Measurements from ENCODE around the gene DYRK3. TPM values are rescaled to one million over a fixed set of nuclear protein-coding genes. Genes with fewer than 3 reads are reported as not detected.

DYRK3 gene
- total and polyA plus RNA-seq, 2 of the 8 experiments (the other 6 are each of a cell fraction or from before 2014, with no cell fraction given) = 2.1 to 8.5 TPM

DNA sequence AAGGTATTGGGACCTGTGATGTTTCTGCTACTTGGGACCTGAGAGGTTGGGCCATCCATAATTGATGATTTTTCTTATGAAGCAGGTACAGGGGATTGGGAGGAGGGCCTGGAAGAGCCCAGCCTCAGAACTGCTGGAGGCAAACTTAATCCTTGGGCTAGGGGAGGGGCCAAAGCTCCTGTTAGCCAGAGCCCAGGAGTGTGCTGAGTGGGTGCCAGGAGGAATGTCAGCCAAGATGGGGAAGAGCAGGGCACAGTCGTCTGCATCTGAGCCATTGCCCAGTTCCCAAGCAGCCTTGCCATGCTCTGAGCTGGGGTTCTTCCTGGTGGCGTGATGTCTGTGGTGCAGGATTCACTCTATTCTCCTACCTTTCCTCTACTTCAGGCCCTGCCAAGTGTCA, 55.2 kb downstream of the DYRK3 start:
- Histone ChIP-seq H2BK12ac (ENCODE audit: low read depth, low read length) (no peak overlapping the region), H2AFZ (ENCODE audit: low read length) (no peak overlapping the region), H3K14ac (ENCODE audit: insufficient read length) (no peak overlapping the region), H2BK5ac (ENCODE audit: low read depth, low read length) (no peak overlapping the region), H2BK15ac (ENCODE audit: low read length) (no peak overlapping the region), H4K8ac (ENCODE audit: extremely low read depth, insufficient read depth, low read length) (no peak overlapping the region; the same call in 1 of the 2 replicates), H3K79me1 (ENCODE audit: low read depth, low read length) (peaks cover 40% of the 10 kb centered on the region), H2BK120ac (replicated peaks; ENCODE audit: low read depth, low read length) (no peak overlapping the region), H3K4ac (replicated peaks; ENCODE audit: insufficient read length, low read depth, low read length) (no peak overlapping the region), H2AK5ac (ENCODE audit: low read depth, low read length) (no peak overlapping the region), H3K27ac (ENCODE audit: low read depth, low read length) (no peak overlapping the region), H3K4me3 (ENCODE audit: extremely low read depth in 1 of 4, insufficient read depth in 2 of 4, low read depth in 3 of 4, low read length in 4 of 4) (no peak overlapping the region), H4K91ac (replicated peaks; ENCODE audit: insufficient read length, low read length) (no peak overlapping the region), H3K4me2 (ENCODE audit: insufficient read depth in 1 of 2, low read depth in 2 of 2, low read length in 2 of 2) (no peak overlapping the region), H3K23ac (ENCODE audit: insufficient read length) (no peak overlapping the region), H2BK20ac (ENCODE audit: low read length) (no peak overlapping the region), H3K56ac (replicated peaks; ENCODE audit: insufficient read length, low read depth, low read length) (no peak overlapping the region), H3K4me1 (replicated peaks in 1 of 4; ENCODE audit: control insufficient read depth in 3 of 4, insufficient read depth in 4 of 4, low read length in 3 of 4) (peaks cover 15 to 35% (median 23%) of the 10 kb centered on the region in 4 experiments), H3K9ac (replicated peaks in 1 of 4; ENCODE audit: extremely low read depth in 1 of 4, low read depth in 3 of 4, low read length in 3 of 4) (no peak overlapping the region), H4K5ac (ENCODE audit: insufficient read length, low read depth, low read length) (no peak overlapping the region), H3K23me2 (ENCODE audit: low read depth, low read length) (peaks cover 4% of the 10 kb centered on the region; the same call in 1 of the 2 replicates), H4K20me1 (replicated peaks in 1 of 2; ENCODE audit: control insufficient read depth in 1 of 2, insufficient read depth in 2 of 2, low read length in 2 of 2) (peaks cover 53 to 63% of the 10 kb centered on the region in 2 experiments), H3K9me3 (ENCODE audit: insufficient read depth in 2 of 2, low read depth in 1 of 2, low read length in 1 of 2) (no peaks in the 10 kb centered on the region), H3K18ac (ENCODE audit: extremely low read depth, low read length) (no peak overlapping the region), H3K27me3 (replicated peaks in 1 of 4; ENCODE audit: control insufficient read depth in 3 of 4, extremely low read depth in 1 of 4, insufficient read depth in 3 of 4, low read length in 3 of 4) (peaks cover 2 to 13% (median 13%) of the 10 kb centered on the region in 4 experiments), H3K79me2 (ENCODE audit: control insufficient read depth in 1 of 2, insufficient read depth in 2 of 2, low read length in 2 of 2) (peaks cover 12 to 66% of the 10 kb centered on the region in 2 experiments), H3K36me3 (ENCODE audit: control insufficient read depth in 2 of 4, insufficient read depth in 4 of 4, low read length in 3 of 4) (no peaks in the 10 kb centered on the region)
- ChIA-PET CTCF (ENCODE audit: partially characterized antibody) (interaction anchor here (0.9 to 10.4 kb wide), 10 partner anchors 11 to 221 kb away, joined by 3 to 73 read pairs (median 10); no protein-coding TSS in a partner anchor), POLR2A (ENCODE audit: partially characterized antibody) (interaction anchor here (1.2 kb wide), 1 partner anchor 14 kb away, joined by 4 read pairs; no protein-coding TSS in a partner anchor)
- FAIRE-seq (no peak), DNase-seq (ENCODE audit: low read depth in 1 of 2, low spot score in 2 of 2) (no peak)
- WGBS, 2 experiments (ENCODE audit: extremely low coverage in 1 of 2, insufficient coverage in 1 of 2, insufficient read length in 1 of 2, insufficient replicate concordance in 2 of 2, low coverage in 1 of 2, low lambda C conversion rate in 2 of 2, missing lambda C conversion rate in 1 of 2) = 86% methylated on average over 2 of the region's 2 CpGs; no CpG with 5 or more reads in 1 of the 2 experiments
- TF ChIP-seq RXRA (IDR thresholded peaks at IDR 0.05; ENCODE audit: insufficient read depth, low read depth, low read length) (no peak), CTBP2 (IDR thresholded peaks at IDR 0.05; ENCODE audit: borderline replicate concordance, insufficient read depth, insufficient read length, low read length) (no peak), SIN3A (conservative IDR thresholded peaks at IDR 0.05 in 1 of 2, IDR thresholded peaks at IDR 0.05 in 1 of 2; ENCODE audit: low read depth in 1 of 2, low read length in 2 of 2) (no peak), HDAC6 (IDR thresholded peaks at IDR 0.05; ENCODE audit: low read depth, low read length) (no peak), JUND (IDR thresholded peaks at IDR 0.05; ENCODE audit: low read length) (no peak), SAP30 (IDR thresholded peaks at IDR 0.05; ENCODE audit: insufficient read depth, insufficient replicate concordance, low read length) (no peak), RBBP5 (IDR thresholded peaks at IDR 0.05; ENCODE audit: borderline replicate concordance, low read depth, low read length) (no peak), KDM1A (IDR thresholded peaks at IDR 0.05; ENCODE audit: borderline replicate concordance, low read length) (no peak), E2F6 (IDR thresholded peaks at IDR 0.05) (no peak)
- TF ChIP-seq, protein P1, sequence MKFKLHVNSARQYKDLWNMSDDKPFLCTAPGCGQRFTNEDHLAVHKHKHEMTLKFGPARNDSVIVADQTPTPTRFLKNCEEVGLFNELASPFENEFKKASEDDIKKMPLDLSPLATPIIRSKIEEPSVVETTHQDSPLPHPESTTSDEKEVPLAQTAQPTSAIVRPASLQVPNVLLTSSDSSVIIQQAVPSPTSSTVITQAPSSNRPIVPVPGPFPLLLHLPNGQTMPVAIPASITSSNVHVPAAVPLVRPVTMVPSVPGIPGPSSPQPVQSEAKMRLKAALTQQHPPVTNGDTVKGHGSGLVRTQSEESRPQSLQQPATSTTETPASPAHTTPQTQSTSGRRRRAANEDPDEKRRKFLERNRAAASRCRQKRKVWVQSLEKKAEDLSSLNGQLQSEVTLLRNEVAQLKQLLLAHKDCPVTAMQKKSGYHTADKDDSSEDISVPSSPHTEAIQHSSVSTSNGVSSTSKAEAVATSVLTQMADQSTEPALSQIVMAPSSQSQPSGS (IDR thresholded peaks at IDR 0.05; ENCODE audit: low read length) = no peak

Data from H1 (cell line).